ENCODE results near the gene POLG2. TPM values are rescaled to one million over a fixed set of nuclear protein-coding genes. Genes with fewer than 3 reads are reported as not detected.
A peak's percentile ranks its signal among the peaks of the same experiment; 100 is the strongest.

POLG2 gene
- total RNA-seq, 4 donors from 2014 or later: 3.2 to 5.0 (median 3.3) TPM

- no peak for DNase-seq (ENCODE audit: extremely low spot score)
- Histone ChIP-seq H3K27ac (replicated peaks in 1 of 4) (no peak overlapping the region), H3K27me3 (no peaks in the 10 kb centered on the region), H3K4me1 (peaks cover 0 to 5% (median 0%) of the 10 kb centered on the region in 4 donors), H3K9me3 (no peaks in the 10 kb centered on the region), H3K4me3 (no peak overlapping the region), H3K36me3 (no peaks in the 10 kb centered on the region)
- 72% methylated on average over 7 of the region's 7 CpGs for WGBS
- no peak for TF ChIP-seq CTCF (IDR thresholded peaks at IDR 0.05)
- no peak for TF ChIP-seq POLR2A (IDR thresholded peaks at IDR 0.05; ENCODE audit: low read depth)
- no peak for TF ChIP-seq EP300 (IDR thresholded peaks at IDR 0.05)
- no peak for TF ChIP-seq POLR2AphosphoS5 (IDR thresholded peaks at IDR 0.05)
- intact Hi-C loops (cut with DNase I): no loop called here
These were observed 39.7 kb downstream of the POLG2 start for GRCh38 chr17:64457156-64457555.

GRCh38 chr17:64455993-64456885, 40.6 kb downstream of the POLG2 start:
- intact Hi-C loops (cut with DNase I): no loop called here
- no peaks in the 10 kb centered on the region for H3K36me3 ChIP-seq
- H3K4me3 ChIP-seq: no peak overlapping the region
- H3K27me3 ChIP-seq: no peaks in the 10 kb centered on the region
- DNase-seq (ENCODE audit: extremely low spot score): no peak
- WGBS: 82% methylated on average over 8 of the region's 8 CpGs
- no peak overlapping the region for H3K27ac ChIP-seq (replicated peaks in 1 of 4)
- peaks cover 0 to 5% (median 0%) of the 10 kb centered on the region in 4 donors for H3K4me1 ChIP-seq
- no peaks in the 10 kb centered on the region for H3K9me3 ChIP-seq
- TF ChIP-seq POLR2AphosphoS5 (IDR thresholded peaks at IDR 0.05) (no peak), CTCF (IDR thresholded peaks at IDR 0.05) (no peak), POLR2A (IDR thresholded peaks at IDR 0.05; ENCODE audit: low read depth) (no peak), EP300 (IDR thresholded peaks at IDR 0.05) (no peak)

GRCh38 chr17:64449545-64449944, 47.3 kb downstream of the POLG2 start:
- no peak for TF ChIP-seq POLR2AphosphoS5 (IDR thresholded peaks at IDR 0.05)
- no peak for TF ChIP-seq POLR2A (IDR thresholded peaks at IDR 0.05; ENCODE audit: low read depth)
- TF ChIP-seq CTCF (IDR thresholded peaks at IDR 0.05): no peak
- no peak for TF ChIP-seq EP300 (IDR thresholded peaks at IDR 0.05)
- intact Hi-C loops (cut with DNase I): no loop called here
- peak overlapping the region in 3 of 4 donors; percentile 25 to 57 (median 48) for H3K27ac ChIP-seq (replicated peaks in 1 of 4)
- no peak for DNase-seq (ENCODE audit: extremely low spot score)
- H3K36me3 ChIP-seq: no peaks in the 10 kb centered on the region
- H3K27me3 ChIP-seq: no peaks in the 10 kb centered on the region
- H3K4me1 ChIP-seq: peaks cover 0 to 8% (median 0%) of the 10 kb centered on the region in 4 donors
- peak overlapping the region in 3 of 4 donors; percentile 4 to 25 (median 5) for H3K4me3 ChIP-seq
- no peaks in the 10 kb centered on the region for H3K9me3 ChIP-seq
- 68% methylated on average over 3 of the region's 3 CpGs for WGBS

DNA sequence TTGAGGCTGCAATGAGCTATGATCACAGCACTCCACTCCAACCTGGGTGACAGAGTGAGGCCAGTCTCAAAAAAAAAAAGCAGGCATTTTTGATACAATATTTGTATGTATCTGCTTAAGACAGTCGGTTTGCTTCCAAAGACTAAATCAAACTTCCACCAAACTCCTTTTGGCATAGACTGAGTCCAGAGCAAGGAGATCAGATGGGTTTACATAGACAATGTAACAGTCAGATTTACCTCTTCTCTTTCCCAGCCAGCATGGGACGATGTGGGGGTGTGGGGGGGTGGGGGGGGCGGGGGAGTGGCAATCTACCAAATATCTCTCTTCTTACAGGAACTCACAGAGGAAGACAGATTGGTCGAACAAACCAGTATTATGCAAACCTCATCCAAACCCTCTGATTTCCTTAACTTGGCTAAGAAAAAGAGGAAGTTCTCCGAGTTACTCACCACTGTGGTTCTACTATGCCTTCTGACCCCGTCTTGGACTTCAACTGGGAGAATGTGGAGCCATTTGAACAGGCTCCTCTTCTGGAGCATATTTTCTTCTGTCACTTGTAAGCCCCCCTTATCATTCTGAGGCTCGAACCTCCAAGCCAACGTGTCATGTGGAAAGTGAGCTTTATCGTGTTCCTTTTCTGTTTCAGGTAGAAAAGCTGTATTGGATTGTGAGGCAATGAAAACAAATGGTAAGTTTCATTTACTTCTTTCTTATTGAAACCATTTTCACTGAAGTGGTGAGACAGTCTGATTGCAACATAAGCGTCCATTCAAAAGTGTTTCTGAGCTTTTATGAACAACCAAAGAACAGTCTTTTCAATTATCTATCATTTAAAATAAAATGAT, 48.0 kb downstream of the POLG2 start, which contains the start of gene MILR1:
MILR1 (plus strand) TSS at position 451 of the 848 bp plus-strand sequence; CDS start at position 505, 54 bp downstream.
- Histone ChIP-seq H3K36me3 (no peaks in the 10 kb centered on the region), H3K9me3 (no peaks in the 10 kb centered on the region), H3K4me1 (peaks cover 0 to 8% (median 0%) of the 10 kb centered on the region in 4 donors), H3K4me3 (peak within 1 kb of the TSS in 3 of 4 donors; percentile 4 to 25 (median 5)), H3K27ac (replicated peaks in 1 of 4) (peak within 1 kb of the TSS in 3 of 4 donors; percentile 25 to 57 (median 48)), H3K27me3 (no peaks in the 10 kb centered on the region)
- no peak for DNase-seq (ENCODE audit: extremely low spot score)
- TF ChIP-seq EP300 (IDR thresholded peaks at IDR 0.05) (no peak), POLR2AphosphoS5 (IDR thresholded peaks at IDR 0.05) (peak in 1 of 2 donors; percentile 39), POLR2A (IDR thresholded peaks at IDR 0.05; ENCODE audit: low read depth) (no peak)
- 37% methylated on average over 10 of the region's 10 CpGs for WGBS
- intact Hi-C loops (cut with DNase I): no loop called here
